GM13976 (cell line): ENCODE results near the gene PKN1.

Experiments
- DNase-seq: peaks from one replicate; pipeline ENCODE4 v3.0.0; 2012; ENCODE audit warnings: low spot score
- in situ Hi-C: fragments of 300-500 bp; cut with MboI; formaldehyde crosslinking; loops from one replicate; pipeline ENCODE4 v1.12.0; 2022; ENCODE audit warnings: low sequenced_read_pairs, mixed read lengths, inconsistent platforms; ENCODE audit not compliant: unreplicated experiment
- TF ChIP-seq, protein P1 (sequence below): IDR thresholded peaks from 2 replicates; pipeline ENCODE4 v1.5.1; 2012; ENCODE audit warnings: borderline replicate concordance, mild to moderate bottlenecking; ENCODE audit not compliant: insufficient read depth; ENCODE audit errors: extremely low read depth, missing control alignments, control extremely low read depth

The PKN1 gene

DNA sequence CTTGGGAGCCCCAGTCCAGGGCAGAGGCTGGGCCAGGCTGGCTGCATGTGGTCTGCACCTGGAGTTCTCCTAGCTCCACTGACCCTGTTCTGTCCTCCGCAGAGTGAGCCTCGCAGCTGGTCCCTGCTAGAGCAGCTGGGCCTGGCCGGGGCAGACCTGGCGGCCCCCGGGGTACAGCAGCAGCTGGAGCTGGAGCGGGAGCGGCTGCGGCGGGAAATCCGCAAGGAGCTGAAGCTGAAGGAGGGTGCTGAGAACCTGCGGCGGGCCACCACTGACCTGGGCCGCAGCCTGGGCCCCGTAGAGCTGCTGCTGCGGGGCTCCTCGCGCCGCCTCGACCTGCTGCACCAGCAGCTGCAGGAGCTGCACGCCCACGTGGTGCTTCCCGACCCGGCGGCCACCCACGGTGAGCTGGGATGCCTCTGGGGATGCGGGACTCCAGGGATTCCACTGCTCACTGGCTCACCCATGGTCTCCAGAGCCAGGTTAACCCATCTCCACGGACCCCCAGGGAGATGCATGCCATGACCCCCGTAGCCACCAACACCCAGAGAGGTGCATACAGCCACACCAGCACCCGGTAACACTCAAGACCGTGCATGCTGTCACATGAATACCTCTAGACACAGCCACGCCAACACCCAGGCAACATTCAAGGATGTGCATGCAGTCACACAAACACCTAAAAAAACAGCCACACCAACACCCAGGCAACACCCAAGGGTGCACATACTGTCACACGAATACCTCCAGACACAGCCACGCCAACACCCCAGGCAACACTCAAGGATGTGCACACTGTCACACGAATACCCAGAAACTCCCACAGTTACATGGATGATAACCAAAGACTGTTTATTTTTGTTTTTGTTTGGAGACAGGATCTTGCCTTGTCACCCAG is 8.2 kb downstream of the PKN1 start:
- in situ Hi-C loops = no loop called here
- peak; percentile 2 for DNase-seq
- TF ChIP-seq, protein P1, sequence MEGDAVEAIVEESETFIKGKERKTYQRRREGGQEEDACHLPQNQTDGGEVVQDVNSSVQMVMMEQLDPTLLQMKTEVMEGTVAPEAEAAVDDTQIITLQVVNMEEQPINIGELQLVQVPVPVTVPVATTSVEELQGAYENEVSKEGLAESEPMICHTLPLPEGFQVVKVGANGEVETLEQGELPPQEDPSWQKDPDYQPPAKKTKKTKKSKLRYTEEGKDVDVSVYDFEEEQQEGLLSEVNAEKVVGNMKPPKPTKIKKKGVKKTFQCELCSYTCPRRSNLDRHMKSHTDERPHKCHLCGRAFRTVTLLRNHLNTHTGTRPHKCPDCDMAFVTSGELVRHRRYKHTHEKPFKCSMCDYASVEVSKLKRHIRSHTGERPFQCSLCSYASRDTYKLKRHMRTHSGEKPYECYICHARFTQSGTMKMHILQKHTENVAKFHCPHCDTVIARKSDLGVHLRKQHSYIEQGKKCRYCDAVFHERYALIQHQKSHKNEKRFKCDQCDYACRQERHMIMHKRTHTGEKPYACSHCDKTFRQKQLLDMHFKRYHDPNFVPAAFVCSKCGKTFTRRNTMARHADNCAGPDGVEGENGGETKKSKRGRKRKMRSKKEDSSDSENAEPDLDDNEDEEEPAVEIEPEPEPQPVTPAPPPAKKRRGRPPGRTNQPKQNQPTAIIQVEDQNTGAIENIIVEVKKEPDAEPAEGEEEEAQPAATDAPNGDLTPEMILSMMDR = no peak

DNA sequence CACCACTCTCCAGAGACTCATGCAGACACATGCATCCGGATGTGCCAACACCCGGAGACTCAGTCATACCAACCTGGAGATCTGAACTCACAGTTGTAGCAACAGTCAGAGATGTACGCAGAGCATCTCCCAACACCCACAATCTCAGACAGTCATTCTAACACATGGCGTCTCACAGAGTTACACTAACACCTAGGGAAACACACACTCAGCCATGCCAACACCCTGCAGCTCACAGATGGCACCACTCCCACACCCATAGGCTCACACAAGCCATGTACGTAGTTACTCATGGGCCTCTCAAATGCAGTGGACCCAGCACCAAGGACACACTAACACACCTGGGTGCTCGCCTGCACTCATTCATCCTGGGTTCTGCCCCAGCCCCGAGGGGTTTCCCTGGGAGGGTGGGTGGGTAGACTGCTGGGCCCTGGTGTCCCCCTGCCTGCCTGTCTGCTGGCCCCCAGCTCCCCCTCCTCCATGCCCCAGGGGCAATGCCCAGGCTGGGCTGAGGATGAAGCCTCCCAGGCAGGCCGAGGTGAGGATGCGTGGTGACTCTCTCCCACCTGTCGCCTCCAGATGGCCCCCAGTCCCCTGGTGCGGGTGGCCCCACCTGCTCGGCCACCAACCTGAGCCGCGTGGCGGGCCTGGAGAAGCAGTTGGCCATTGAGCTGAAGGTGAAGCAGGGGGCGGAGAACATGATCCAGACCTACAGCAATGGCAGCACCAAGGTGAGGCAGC is 10.0 kb downstream of the PKN1 start:
- TF ChIP-seq, protein P1 = no peak
- in situ Hi-C loops = no loop called here
- no peak for DNase-seq

DNA sequence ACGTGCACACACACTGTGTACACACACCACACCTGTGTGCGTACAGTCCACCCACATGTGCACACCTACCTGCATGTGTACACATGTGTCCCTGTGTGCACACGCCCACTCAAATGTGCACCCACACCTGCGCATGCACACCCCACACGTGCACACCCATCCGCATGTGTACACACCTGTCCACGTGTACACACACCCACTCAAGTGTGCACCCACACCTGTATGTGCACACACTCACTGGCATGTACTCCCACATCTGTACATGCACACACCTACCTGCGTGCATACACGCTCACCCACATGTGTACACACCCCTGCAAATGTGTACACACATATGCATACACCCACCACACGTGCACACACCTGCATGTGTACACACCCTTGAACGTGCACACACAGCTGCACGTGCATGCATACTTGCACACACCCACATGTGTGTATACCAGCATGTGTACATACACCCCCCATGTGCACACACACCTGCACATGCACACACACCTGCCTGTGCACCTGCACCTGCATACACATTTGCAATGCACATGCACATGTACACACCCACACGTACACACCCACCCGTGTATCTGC is 10.6 kb downstream of the PKN1 start:
- TF ChIP-seq, protein P1 = no peak
- DNase-seq = no peak
- in situ Hi-C loops = no loop called here

DNA sequence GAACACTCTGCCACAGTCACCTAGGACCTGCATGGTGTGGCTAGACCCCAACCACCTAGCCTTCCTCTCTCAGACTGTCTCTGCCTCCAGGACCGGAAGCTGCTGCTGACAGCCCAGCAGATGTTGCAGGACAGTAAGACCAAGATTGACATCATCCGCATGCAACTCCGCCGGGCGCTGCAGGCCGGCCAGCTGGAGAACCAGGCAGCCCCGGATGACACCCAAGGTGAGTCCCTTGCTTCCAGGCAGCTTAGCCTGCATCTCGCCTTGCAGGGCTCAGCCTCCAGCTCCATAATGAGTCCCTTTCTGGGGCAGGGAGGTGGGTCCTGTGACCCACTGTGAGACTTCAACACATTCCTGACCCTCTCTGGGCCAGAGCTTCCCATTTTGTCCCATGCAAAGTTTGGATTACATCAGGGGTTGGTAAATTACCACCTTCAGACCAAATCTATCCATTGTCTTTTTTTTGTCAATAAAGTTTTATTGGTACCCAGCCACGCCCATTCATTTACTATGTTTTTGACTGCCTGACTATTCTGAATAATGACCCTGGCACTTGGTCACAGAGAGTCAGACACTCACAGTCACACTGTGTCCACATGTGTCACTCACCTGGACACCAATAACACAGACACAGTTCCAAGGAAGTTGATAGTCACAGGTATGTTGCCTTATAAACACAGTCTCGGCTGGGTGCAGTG is 13.4 kb downstream of the PKN1 start:
- in situ Hi-C loops = no loop called here
- TF ChIP-seq, protein P1 = no peak
- no peak for DNase-seq

DNA sequence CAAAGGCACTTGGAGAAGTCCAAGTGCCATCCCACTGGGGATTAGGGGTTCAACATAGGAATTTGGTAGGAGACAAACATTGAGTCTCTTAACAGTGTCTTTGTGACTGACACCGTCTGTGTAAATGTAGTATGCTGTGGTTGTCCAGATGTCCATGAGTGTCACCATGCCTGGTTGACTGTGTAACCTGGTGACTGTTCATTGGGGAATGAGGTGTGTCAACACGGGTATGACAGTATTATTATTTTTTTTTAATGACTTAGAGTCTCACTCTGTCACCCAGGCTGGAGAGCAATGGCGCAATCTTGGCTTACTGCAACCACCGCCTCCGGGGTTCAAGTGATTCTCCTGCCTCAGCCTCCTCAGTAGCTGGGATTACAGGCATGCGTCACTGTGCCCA is 16.2 kb downstream of the PKN1 start:
- in situ Hi-C loops = no loop called here
- DNase-seq = no peak
- TF ChIP-seq, protein P1 = no peak

DNA sequence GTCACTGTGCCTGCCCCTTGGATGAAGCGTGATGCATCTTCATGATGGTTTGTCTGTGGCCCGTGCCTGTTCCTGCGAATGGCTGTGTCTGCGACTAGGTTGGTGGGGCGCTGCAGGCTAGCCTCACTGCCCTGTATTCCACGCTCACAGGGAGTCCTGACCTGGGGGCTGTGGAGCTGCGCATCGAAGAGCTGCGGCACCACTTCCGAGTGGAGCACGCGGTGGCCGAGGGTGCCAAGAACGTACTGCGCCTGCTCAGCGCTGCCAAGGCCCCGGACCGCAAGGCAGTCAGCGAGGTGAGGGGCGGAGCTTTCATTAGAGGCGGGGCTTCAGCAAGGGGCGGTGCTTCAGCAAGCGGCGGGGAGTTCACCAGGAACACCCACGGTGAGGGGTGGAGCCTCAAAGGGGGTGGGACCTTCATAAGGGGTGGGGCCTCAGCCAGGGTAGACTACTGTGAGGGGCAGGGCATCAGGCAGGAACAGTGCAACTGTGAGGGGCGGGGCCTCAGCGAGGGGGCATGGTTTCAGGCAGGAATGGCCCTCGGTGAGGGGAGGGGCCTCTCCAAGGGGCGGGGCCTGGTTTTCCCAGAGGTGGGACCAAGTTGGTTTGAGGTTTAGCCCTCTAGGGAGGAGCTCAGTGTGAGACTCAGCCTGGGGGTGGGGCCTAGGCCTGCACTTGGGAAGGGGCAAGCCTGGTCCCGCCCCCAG is 17.2 kb downstream of the PKN1 start:
- TF ChIP-seq, protein P1 = no peak
- in situ Hi-C loops = no loop called here
- peak; percentile 83 for DNase-seq
